Measurements from ENCODE around the gene MAPK8IP2.

The MAPK8IP2 gene

GRCh38 chr22:50577697-50577986 lies 23.0 kb upstream of the MAPK8IP2 start:
- Histone ChIP-seq H3K27me3 (ENCODE audit: insufficient read depth, low read length) (no peaks in the 10 kb centered on the region), H4K20me1 (ENCODE audit: insufficient read depth, low read length) (no peaks in the 10 kb centered on the region), H3F3A (ENCODE audit: insufficient read depth, low read length) (no peaks in the 10 kb centered on the region), H3K4me3 (ENCODE audit: low read depth, low read length, poor library complexity, severe bottlenecking) (no peak overlapping the region), H3K36me3 (ENCODE audit: insufficient read depth, low read length) (peaks cover 76% of the 10 kb centered on the region), H3K4me2 (ENCODE audit: low read length) (no peak overlapping the region), H3K9ac (ENCODE audit: low read length) (no peak overlapping the region), H2AFZ (ENCODE audit: low read length) (no peak overlapping the region), H3K79me2 (ENCODE audit: insufficient read depth, low read length) (0 out of 2 replicates have a peak, but pooled peaks cover 5% of the 10 kb centered on the region), H3K4me1 (ENCODE audit: insufficient read depth, low read length, severe bottlenecking) (peaks cover 10% of the 10 kb centered on the region), H3K9me2 (ENCODE audit: low read depth, low read length) (no peaks in the 10 kb centered on the region), H3K9me3 (ENCODE audit: low read length) (no peaks in the 10 kb centered on the region), H3K27ac (ENCODE audit: low read depth, low read length, poor library complexity, severe bottlenecking) (no peak overlapping the region)
- TF ChIP-seq EZH2 (IDR thresholded peaks at IDR 0.05; ENCODE audit: borderline replicate concordance, low read length), result no peak
- no peak for TF ChIP-seq CTCF (IDR thresholded peaks at IDR 0.05; ENCODE audit: low read length)

- Histone ChIP-seq H3K79me2 (ENCODE audit: insufficient read depth, low read length) (0 out of 2 replicates have a peak, but pooled peaks cover 5% of the 10 kb centered on the region), H3K9me2 (ENCODE audit: low read depth, low read length) (no peaks in the 10 kb centered on the region), H3K4me1 (ENCODE audit: insufficient read depth, low read length, severe bottlenecking) (peaks cover 10% of the 10 kb centered on the region), H3K27me3 (ENCODE audit: insufficient read depth, low read length) (no peaks in the 10 kb centered on the region), H4K20me1 (ENCODE audit: insufficient read depth, low read length) (no peaks in the 10 kb centered on the region), H3K9ac (ENCODE audit: low read length) (no peak within 1 kb of the TSS), H3F3A (ENCODE audit: insufficient read depth, low read length) (no peaks in the 10 kb centered on the region), H3K27ac (ENCODE audit: low read depth, low read length, poor library complexity, severe bottlenecking) (no peak within 1 kb of the TSS), H2AFZ (ENCODE audit: low read length) (no peak within 1 kb of the TSS), H3K36me3 (ENCODE audit: insufficient read depth, low read length) (peaks cover 71% of the 10 kb centered on the region), H3K4me2 (ENCODE audit: low read length) (no peak within 1 kb of the TSS), H3K9me3 (ENCODE audit: low read length) (no peaks in the 10 kb centered on the region), H3K4me3 (ENCODE audit: low read depth, low read length, poor library complexity, severe bottlenecking) (no peak within 1 kb of the TSS)
- TF ChIP-seq EZH2 (IDR thresholded peaks at IDR 0.05; ENCODE audit: borderline replicate concordance, low read length) (no peak), CTCF (IDR thresholded peaks at IDR 0.05; ENCODE audit: low read length) (no peak)
Measured at GRCh38 chr22:50577987-50578775, 22.4 kb upstream of the MAPK8IP2 start, which contains the start of gene CPT1B. TSS of gene CPT1B (minus strand) at chr22:50578427. CDS start at chr22:50577915, 512 bp downstream.

GRCh38 chr22:50578776-50579310 lies 21.8 kb upstream of the MAPK8IP2 start:
- no peak overlapping the region for H3K27ac ChIP-seq (ENCODE audit: low read depth, low read length, poor library complexity, severe bottlenecking)
- H4K20me1 ChIP-seq (ENCODE audit: insufficient read depth, low read length), result no peaks in the 10 kb centered on the region
- H3K27me3 ChIP-seq (ENCODE audit: insufficient read depth, low read length), result no peaks in the 10 kb centered on the region
- H3K4me2 ChIP-seq (ENCODE audit: low read length), result no peak overlapping the region
- H3K4me3 ChIP-seq (ENCODE audit: low read depth, low read length, poor library complexity, severe bottlenecking), result no peak overlapping the region
- no peak overlapping the region for H3K9ac ChIP-seq (ENCODE audit: low read length)
- no peaks in the 10 kb centered on the region for H3K9me2 ChIP-seq (ENCODE audit: low read depth, low read length)
- H3K4me1 ChIP-seq (ENCODE audit: insufficient read depth, low read length, severe bottlenecking), result peaks cover 15% of the 10 kb centered on the region
- H3K79me2 ChIP-seq (ENCODE audit: insufficient read depth, low read length), result 0 out of 2 replicates have a peak, but pooled peaks cover 5% of the 10 kb centered on the region
- TF ChIP-seq EZH2 (IDR thresholded peaks at IDR 0.05; ENCODE audit: borderline replicate concordance, low read length) (no peak), CTCF (IDR thresholded peaks at IDR 0.05; ENCODE audit: low read length) (no peak)
- no peaks in the 10 kb centered on the region for H3K9me3 ChIP-seq (ENCODE audit: low read length)
- H3F3A ChIP-seq (ENCODE audit: insufficient read depth, low read length), result no peaks in the 10 kb centered on the region
- H2AFZ ChIP-seq (ENCODE audit: low read length), result no peak overlapping the region
- H3K36me3 ChIP-seq (ENCODE audit: insufficient read depth, low read length), result peaks cover 64% of the 10 kb centered on the region

Data from OCI-LY1 (cell line).